Measurements from ENCODE around the gene KCNE4.

GRCh38 chr2:223047260-223047761 is 4.7 kb upstream of the KCNE4 start:
- TF ChIP-seq CTCF (IDR thresholded peaks at IDR 0.05; ENCODE audit: insufficient read depth, low read depth, low read length) (no peak), EZH2 (IDR thresholded peaks at IDR 0.05; ENCODE audit: insufficient read depth, low read length) (no peak)
